PC-9 (cell line): Measurements from ENCODE around the gene KIF21B.

Experiments used
- EZH2 ChIP-seq: fragments of 200-600 bp; sonication (generic); IDR thresholded peaks from 2 replicates; pipeline ENCODE4 v1.8.0; 2017; ENCODE audit warnings: antibody characterized with exemption, low read depth
- TF ChIP-seq, protein P1 (sequence below): fragments of 200-600 bp; sonication (generic); conservative IDR thresholded peaks from 2 replicates; pipeline ENCODE4 v1.6.1; 2017; ENCODE audit warnings: mixed run types, antibody characterized with exemption, mild to moderate bottlenecking, moderate library complexity

DNA sequence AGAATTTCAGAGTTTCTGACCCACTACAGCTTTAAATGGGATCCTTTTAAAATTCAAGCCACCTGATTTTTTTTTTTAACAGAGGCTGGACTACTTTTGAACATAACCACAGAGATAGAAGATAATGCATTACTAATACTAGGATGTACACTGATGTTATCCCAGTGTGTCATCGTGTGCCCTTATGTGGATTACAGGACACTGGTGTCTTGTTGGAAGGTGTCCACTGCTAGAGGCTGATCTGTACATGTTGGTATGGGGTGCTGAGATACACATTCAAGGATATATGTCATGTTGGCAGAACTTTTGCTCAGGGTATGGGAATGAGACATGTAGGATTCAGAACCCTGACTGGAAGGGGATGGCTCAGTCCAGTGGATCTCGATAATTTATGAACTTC, 72.5 kb downstream of the KIF21B start:
- TF ChIP-seq, protein P1, sequence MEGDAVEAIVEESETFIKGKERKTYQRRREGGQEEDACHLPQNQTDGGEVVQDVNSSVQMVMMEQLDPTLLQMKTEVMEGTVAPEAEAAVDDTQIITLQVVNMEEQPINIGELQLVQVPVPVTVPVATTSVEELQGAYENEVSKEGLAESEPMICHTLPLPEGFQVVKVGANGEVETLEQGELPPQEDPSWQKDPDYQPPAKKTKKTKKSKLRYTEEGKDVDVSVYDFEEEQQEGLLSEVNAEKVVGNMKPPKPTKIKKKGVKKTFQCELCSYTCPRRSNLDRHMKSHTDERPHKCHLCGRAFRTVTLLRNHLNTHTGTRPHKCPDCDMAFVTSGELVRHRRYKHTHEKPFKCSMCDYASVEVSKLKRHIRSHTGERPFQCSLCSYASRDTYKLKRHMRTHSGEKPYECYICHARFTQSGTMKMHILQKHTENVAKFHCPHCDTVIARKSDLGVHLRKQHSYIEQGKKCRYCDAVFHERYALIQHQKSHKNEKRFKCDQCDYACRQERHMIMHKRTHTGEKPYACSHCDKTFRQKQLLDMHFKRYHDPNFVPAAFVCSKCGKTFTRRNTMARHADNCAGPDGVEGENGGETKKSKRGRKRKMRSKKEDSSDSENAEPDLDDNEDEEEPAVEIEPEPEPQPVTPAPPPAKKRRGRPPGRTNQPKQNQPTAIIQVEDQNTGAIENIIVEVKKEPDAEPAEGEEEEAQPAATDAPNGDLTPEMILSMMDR, result no peak
- TF ChIP-seq EZH2, result no peak
